Choroid plexus epithelial cell (primary cell): Measurements from ENCODE around the gene RNF19B.
"Not testable (repeated sequence)": the region's sequence is repeated elsewhere in the genome, so short reads cannot be mapped to it uniquely, and the experiment has no call there.

ENCODE experiments used
- DNase-seq: peaks from one replicate; pipeline ENCODE4 v3.0.0-alpha.2; 2010; ENCODE audit warnings: low read depth
- H3K4me3 ChIP-seq: 2 replicates; pipeline ENCODE4 v1.5.1; 2011; ENCODE audit warnings: low read depth, mild to moderate bottlenecking, control low read depth, low read length, moderate library complexity
- CTCF ChIP-seq: conservative IDR thresholded peaks from 2 replicates; pipeline ENCODE4 v1.5.1; 2011; ENCODE audit warnings: low read depth, mild to moderate bottlenecking, control low read depth, inconsistent platforms, low read length, moderate library complexity

The RNF19B gene

GRCh38 chr1:32977546-32978087 lies 13.0 kb upstream of the RNF19B start:
- TF ChIP-seq CTCF: no peak
- no peak overlapping the region for H3K4me3 ChIP-seq
- no peak for DNase-seq

GRCh38 chr1:32975055-32975454 lies 10.4 kb upstream of the RNF19B start:
- not testable (repeated sequence) for DNase-seq

GRCh38 chr1:32973458-32973857 lies 8.8 kb upstream of the RNF19B start:
- peak overlapping the region; percentile 65 for H3K4me3 ChIP-seq

More at GRCh38 chr1:32975055-32975454, 10.4 kb upstream of the RNF19B start:
- H3K4me3 ChIP-seq: not testable (repeated sequence)

GRCh38 chr1:32972814-32973428 lies 8.3 kb upstream of the RNF19B start:
- DNase-seq: peak; percentile 39
- peak overlapping the region; percentile 65 for H3K4me3 ChIP-seq
- TF ChIP-seq CTCF: no peak

More at GRCh38 chr1:32973458-32973857, 8.8 kb upstream of the RNF19B start:
- not testable (repeated sequence) for DNase-seq

- DNase-seq: no peak
- no peak overlapping the region for H3K4me3 ChIP-seq
- no peak for TF ChIP-seq CTCF
These were observed 7.0 kb upstream of the RNF19B start for GRCh38 chr1:32971576-32971975.

- no peak for TF ChIP-seq CTCF
- no peak overlapping the region for H3K4me3 ChIP-seq
- no peak for DNase-seq
These were observed 6.5 kb upstream of the RNF19B start for GRCh38 chr1:32971156-32971555.

GRCh38 chr1:32969566-32969965 lies 5.0 kb upstream of the RNF19B start:
- TF ChIP-seq CTCF: no peak

GRCh38 chr1:32967888-32968568 lies 3.4 kb upstream of the RNF19B start:
- peak; percentile 25 for DNase-seq

More at GRCh38 chr1:32969566-32969965, 5.0 kb upstream of the RNF19B start:
- no peak overlapping the region for H3K4me3 ChIP-seq
- peak; percentile 21 for DNase-seq

More at GRCh38 chr1:32967888-32968568, 3.4 kb upstream of the RNF19B start:
- no peak for TF ChIP-seq CTCF
- no peak overlapping the region for H3K4me3 ChIP-seq
